Measurements from ENCODE around the gene WDR4.
"Not testable (repeated sequence)": the region's sequence is repeated elsewhere in the genome, so short reads cannot be mapped to it uniquely, and the experiment has no call there.

The WDR4 gene, protein sequence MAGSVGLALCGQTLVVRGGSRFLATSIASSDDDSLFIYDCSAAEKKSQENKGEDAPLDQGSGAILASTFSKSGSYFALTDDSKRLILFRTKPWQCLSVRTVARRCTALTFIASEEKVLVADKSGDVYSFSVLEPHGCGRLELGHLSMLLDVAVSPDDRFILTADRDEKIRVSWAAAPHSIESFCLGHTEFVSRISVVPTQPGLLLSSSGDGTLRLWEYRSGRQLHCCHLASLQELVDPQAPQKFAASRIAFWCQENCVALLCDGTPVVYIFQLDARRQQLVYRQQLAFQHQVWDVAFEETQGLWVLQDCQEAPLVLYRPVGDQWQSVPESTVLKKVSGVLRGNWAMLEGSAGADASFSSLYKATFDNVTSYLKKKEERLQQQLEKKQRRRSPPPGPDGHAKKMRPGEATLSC

GRCh38 chr21:42878993-42879787 lies at the start of gene WDR4:
Gene WDR4, minus strand, starts transcription at chr21:42879539. Its CDS starts 44 bp downstream, at chr21:42879495.
- DNase-seq, result peak; percentile 96

DNA sequence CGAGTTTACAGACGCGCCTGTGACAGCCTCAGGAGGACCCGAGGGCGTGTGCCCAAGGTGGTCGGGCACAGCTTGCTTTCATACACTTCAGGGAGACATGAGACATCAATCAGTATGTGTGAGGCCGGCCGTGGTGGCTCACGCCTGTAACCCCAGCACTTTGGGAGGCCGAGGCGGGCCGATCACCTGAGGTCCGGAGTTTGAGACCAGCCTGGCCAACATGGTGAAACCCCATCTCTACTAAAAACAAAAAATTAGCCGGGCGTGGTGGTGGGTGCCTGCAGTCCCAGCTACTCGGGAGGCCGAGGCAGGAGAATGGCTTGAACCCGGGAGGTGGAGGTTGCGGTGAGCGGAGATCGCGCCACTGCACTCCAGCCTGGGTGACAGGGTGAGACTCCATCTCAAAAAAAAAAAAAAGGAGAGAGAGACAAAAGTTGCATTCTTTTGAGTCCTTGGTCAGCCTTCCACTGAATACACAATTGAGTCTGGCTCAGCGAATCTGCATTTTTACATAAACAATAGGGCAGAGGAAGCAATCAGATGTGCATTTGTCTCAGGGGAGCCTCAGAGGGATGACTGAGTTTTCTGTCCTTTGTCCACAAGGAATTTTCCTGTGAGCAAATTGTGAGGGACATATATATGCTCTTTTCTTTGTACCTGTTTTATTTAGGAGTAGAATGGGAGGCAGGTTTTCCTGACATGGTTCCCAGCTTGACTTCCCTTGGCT lies 48.3 kb upstream of the WDR4 start:
- not testable (repeated sequence) for DNase-seq

GRCh38 chr21:42925114-42925926 lies 46.0 kb upstream of the WDR4 start, which contains the start of gene ERVH48-1:
Gene ERVH48-1, minus strand, starts transcription at chr21:42925630. Its CDS starts 6,624 bp downstream, at chr21:42919006.
- DNase-seq, result no peak

GRCh38 chr21:42924433-42924751 lies 45.1 kb upstream of the WDR4 start:
- DNase-seq, result no peak

GRCh38 chr21:42923553-42924432 lies 44.5 kb upstream of the WDR4 start:
- peak; percentile 36 for DNase-seq

- DNase-seq, result no peak
Measured at GRCh38 chr21:42922918-42923317, 43.6 kb upstream of the WDR4 start.

- DNase-seq, result no peak
Measured at GRCh38 chr21:42921927-42922326, 42.6 kb upstream of the WDR4 start.

- no peak for DNase-seq
Measured at GRCh38 chr21:42918291-42918690, 39.0 kb upstream of the WDR4 start.

- DNase-seq, result no peak
Measured at GRCh38 chr21:42913476-42913875, 34.1 kb upstream of the WDR4 start.

GRCh38 chr21:42911920-42912319 lies 32.6 kb upstream of the WDR4 start:
- not testable (repeated sequence) for DNase-seq

DNA sequence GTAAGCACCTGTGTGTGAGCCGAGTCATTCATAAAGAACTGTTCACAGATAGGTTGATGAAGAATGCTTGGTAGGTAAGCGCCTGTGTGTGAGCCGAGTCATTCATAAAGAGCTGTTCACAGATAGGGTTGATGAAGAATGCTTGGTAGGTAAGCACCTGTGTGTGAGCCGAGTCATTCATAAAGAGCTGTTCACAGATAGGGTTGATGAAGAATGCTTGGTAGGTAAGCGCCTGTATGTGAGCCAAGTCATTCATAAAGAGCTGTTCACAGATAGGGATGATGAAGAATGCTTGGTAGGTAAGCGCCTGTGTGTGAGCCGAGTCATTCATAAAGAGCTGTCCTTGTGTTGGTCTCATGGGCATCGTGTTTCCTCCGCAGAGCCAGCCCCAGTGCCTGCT lies 29.1 kb upstream of the WDR4 start:
- not testable (repeated sequence) for DNase-seq

DNA sequence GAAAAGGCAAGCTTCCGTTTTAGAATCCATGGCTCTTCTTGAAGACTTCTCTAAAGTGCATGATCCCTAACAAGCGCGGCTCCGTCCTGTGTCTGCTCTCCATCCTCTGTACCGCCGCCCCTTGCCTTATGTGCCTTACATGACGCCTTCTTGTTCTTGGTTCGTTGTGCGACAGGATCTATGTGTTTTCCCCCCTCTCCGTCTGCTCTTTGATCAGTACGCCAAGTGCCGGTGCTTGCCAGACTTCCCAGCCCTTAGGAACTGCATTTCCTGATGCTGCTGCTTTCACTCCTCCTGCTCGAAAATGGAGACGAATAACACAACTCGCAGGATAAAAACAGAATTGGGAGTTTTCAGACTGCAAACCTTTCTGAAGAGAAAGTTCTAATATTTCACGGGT lies 26.9 kb upstream of the WDR4 start:
- DNase-seq, result no peak

DNA sequence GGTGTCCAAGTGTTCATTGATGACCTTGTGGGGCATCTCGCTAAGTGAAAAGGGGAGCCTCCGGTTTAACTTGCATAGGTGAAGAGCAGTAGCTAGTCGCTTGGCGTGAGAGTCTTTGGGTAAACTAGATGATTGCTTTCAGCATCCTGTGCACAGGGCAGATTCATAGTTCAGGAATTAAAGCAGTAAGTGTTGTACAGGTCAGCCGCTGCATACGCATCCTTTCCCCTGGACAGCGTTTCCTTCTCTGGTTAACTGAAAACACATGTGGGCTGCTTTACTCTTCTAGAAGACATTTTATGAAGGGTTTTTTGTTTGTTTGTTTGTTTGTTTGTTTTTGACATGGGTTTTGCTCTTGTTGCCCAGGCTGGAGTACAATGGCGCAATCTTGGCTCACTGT lies 25.9 kb upstream of the WDR4 start:
- DNase-seq, result no peak

DNA sequence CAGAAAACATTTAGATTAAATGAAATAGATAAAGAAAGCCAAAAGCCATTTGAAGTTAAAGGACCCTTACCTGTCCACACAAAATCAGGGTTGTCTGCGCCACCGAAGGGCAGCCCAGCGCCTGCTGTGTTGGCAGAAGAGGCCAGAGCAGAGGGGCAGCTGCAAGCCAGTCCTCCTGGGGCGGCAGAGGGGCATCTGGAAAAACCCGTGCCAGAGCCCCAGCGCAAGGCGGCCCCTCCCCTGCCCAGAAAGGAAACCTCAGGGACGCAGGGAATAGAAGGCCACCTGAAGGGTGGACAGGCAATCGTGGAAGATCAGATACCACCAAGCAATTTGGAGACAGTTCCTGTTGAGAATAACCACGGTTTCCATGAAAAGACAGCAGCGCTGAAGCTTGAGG lies 24.5 kb upstream of the WDR4 start:
- no peak for DNase-seq

DNA sequence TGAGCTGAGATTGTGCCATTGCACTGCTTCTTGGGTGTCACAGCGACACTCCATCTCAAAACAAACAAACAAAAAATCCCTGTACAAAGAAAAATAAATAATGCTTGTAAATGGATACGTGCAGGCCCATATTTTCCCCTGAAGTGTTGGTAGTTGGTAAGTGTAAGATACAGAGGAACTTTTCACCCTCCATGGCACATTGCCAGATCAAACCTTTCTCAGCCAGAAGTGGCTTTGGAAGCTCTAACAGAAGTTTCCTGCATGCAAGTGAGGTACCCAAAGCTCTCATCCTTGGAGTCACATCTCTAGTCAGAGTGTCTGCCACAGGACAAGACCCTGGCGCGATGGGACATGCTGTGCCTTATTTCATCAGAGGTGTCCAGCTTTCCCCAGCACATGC lies 21.1 kb upstream of the WDR4 start:
- no peak for DNase-seq

DNA sequence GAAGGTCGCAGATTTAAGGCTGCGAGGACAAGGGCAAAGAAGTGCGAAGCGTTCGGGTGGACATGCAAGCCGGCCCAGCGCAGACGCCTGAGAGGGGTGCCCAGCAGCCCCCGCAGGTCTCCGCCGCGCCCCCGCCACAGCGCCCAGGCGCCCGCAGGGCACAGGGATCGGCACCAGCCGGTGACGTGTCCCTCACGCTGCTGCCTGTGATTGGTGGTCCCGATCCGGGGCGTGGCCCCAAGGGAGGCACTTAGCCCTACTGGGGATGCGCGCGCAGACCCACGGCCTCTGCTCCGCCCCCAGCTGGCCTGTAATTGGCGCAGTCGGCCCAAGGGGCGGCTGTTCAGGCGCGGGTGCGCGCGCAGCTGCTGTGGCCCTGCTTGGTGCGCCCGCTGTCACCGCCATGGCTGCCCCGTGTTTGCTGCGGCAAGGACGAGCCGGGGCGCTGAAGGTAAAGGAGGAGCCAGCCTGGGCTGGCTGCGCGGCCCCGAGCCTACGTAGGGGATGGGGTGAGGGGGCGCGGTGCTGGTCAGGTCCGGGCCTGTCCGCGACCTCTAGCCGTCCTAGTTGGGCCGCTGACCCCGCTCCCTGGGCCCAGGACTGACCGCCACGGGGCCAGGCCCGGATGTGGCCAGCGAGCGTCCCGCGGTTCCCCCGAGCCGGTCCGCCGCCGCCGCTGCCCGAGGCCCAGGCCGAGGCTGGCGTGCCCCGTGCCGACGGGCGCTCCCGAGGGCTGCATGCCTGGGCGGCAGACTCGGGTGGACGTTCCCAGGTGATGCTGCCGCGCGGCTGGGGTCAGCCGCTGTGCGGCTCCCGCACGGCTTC lies 13.8 kb upstream of the WDR4 start, which contains the start of gene NDUFV3:
Gene NDUFV3, plus strand, starts transcription at position 379 of the 825 bp plus-strand sequence. Its CDS starts 25 bp downstream, at position 404.
- DNase-seq, result peak; percentile 99

DNA sequence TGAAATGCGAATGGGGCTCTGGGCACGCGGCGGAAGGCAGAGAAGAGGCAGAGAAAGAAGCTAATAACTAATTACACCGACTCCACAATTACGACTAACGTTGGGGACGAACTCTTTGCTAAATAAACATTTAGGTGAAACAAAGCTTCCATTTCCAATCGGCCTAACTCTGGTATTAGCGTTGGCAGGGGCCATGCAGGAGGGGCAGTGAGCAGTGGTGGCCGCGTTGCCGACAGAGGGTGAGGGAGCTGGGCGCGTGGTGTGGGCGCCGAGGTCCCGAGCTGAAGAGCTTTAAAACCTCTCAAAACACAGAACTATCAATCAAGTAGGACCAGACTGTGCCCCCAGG lies 13.2 kb upstream of the WDR4 start:
- DNase-seq, result no peak

GRCh38 chr21:42887326-42887725 lies 8.0 kb upstream of the WDR4 start:
- no peak for DNase-seq

- DNase-seq, result no peak
Measured at GRCh38 chr21:42883921-42884320, 4.6 kb upstream of the WDR4 start.

DNA sequence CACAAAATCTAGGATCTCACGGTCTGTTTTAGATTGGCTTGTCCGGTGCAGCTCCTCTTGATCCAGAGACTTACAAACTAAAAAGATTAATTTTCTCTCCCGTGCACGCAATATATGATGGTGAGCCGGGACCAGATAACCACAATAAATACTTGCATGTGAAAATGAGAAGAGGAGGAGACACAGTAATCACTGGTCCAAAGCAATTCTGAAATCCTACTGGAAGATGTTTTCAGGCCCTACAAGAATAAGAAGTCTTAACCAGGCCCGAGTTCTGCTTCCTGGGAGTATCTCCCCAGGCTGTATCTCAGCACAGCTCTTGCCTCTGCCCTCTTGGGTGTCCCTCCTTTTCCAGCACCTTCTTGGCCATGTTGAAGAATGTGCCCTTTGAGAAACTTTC lies 1.0 kb upstream of the WDR4 start:
- no peak for DNase-seq

GRCh38 chr21:42878678-42878992 lies 704 bp downstream of the WDR4 start:
- peak; percentile 31 for DNase-seq

Measured in stimulated activated naive CD4-positive, alpha-beta T cell treated with Interleukin-2 at 50 U/mL for 16 hours (primary cell).